Left kidney (tissue), 8 donors: ENCODE results near the gene SLC52A3. TPM values are rescaled to one million over a fixed set of nuclear protein-coding genes. Genes with fewer than 3 reads are reported as not detected.
"Not testable (repeated sequence)": the region's sequence is repeated elsewhere in the genome, so short reads cannot be mapped to it uniquely, and the experiment has no call there.

ENCODE experiments used
- DNase-seq: peaks from one replicate; pipeline ENCODE4 v3.0.0-alpha.2; 2013
- long read RNA-seq, 8 donors: transcript quantifications; one replicate each; lab custom pipeline, GENCODE V29; 2026
- polyA plus RNA-seq: library from polyadenylated mRNA; unstranded; fragments of 120-200 nt; gene quantifications from one replicate; pipeline ENCODE4 v1.2.1, GENCODE V29; 2013; ENCODE audit not compliant: insufficient read length

Gene SLC52A3
- 4.0 TPM for polyA plus RNA-seq
- long read RNA-seq, donor 1, result 0 reads
- long read RNA-seq, donor 2, partial matches to known transcripts, result 0 of 1 reads
- long read RNA-seq, donor 2, other reads (novel, unspliced or antisense), result 0 of 1 reads
- long read RNA-seq, donor 3, result 0 reads
- long read RNA-seq, donor 4, result 0 reads
- long read RNA-seq, donor 5, partial matches to known transcripts, result 0 of 1 reads
- long read RNA-seq, donor 5, other reads (novel, unspliced or antisense), result 0 of 1 reads
- long read RNA-seq, donor 6, result 0 reads
- long read RNA-seq, donor 7, partial matches to known transcripts, result 0 of 2 reads
- long read RNA-seq, donor 7, other reads (novel, unspliced or antisense), result 0 of 2 reads
- long read RNA-seq, donor 8, result 0 reads

DNA sequence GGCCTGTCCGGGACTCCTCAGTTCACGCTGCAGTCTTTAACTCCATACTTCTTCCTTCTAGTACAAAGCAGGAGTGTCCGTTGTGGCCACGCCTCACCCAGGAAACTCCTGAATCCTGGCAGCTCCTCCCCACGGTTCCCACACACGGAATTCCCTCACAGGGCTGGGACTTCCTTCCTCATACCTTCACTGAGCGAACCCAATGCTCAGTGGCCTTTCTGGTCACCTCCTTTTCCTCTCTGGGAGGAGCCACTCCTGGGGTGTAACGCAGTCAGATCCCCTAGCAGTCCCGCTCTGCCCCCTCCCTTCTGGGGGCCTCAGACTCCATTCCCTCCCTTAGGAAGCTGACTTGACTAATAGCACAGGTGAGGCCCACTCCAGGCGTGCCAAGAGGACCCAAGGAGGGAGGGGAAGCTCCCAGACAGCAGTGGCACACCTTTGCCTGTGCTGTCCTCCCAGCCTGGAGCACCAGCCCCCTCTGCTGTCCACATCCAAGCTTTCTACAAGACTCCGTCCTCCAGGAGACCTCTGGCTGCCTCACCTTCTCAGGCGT, at the start of gene SLC52A3:
Gene SLC52A3, minus strand, starts transcription at position 75 of the 553 bp plus-strand sequence. CDS start 2,726 bp downstream, outside the sequence.
- no peak for DNase-seq

DNA sequence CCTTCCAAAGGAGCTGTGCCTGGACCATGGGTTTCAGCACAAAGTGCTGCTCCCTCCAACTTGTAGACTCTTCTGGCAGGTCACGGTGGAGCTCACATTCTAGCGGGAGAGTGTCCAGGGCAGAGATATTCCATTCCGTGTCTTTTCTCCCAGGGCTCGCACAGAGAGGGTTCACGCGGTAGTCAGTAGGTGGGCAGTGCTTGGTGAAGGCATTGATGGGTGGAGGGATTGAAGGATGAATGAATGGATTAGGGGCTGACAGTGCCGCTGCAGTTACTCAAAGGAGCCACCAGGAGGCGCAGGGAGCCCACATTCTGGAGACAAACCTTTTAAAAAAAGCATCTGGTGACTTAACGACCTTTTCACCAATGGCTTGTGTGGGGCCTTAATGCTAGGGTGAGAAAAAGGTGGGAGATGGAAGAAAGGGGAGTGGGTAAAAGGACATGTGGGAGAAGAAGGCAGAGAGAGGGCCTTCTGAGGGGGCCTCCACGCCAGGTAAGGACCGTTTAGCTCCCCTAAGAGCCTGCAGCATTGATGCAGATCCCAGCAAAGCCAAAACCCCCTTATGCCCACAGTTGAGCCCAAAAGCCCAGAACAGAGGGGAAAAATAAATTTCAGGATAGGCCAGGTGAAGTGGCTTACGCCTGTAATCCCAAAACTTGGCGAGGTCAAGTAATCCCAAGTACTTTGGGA, 47.8 kb upstream of the SLC52A3 start:
- DNase-seq, result peak; percentile 55

GRCh38 chr20:815226-815625, 46.9 kb upstream of the SLC52A3 start:
- no peak for DNase-seq

GRCh38 chr20:813390-813789, 45.1 kb upstream of the SLC52A3 start:
- DNase-seq, result no peak

DNA sequence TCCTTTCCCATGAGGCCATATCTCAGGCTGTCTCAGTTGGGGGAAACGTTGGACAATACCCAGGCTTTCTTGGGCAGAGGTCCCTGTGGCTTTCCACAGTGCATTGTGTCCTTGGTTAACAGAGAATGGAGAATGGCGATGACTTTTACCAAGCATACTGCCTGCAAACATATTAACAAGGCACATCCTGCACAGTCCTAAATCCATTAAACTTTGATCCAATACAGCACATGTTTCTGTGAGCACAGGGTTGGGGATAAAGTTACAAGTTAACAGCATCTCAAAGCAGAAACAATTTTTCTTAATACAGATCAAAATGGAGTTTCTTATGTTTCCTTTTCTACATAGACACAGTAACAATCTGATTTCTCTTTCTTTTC, 44.1 kb upstream of the SLC52A3 start:
- DNase-seq, result not testable (repeated sequence)

GRCh38 chr20:811776-812434, 43.6 kb upstream of the SLC52A3 start:
- DNase-seq, result not testable (repeated sequence)

DNA sequence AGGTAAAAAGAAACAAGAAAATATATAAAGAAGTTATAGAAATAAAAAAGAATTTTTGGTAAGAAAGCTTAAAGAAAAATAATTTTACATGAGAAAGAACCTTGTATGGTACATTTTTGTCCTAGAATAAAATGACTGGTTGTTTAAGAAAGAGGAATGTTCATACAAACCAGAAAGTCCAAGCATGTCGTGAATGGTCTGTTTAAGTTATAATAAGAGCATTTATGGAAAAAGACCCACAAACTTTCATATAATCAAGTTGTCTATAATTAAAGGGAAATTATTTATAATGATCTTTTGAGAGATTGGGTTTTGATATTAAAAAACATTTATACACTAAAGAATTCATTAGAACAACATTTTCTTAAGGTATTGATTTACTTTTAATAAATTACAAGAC, 37.4 kb upstream of the SLC52A3 start:
- DNase-seq, result peak; percentile 8

DNA sequence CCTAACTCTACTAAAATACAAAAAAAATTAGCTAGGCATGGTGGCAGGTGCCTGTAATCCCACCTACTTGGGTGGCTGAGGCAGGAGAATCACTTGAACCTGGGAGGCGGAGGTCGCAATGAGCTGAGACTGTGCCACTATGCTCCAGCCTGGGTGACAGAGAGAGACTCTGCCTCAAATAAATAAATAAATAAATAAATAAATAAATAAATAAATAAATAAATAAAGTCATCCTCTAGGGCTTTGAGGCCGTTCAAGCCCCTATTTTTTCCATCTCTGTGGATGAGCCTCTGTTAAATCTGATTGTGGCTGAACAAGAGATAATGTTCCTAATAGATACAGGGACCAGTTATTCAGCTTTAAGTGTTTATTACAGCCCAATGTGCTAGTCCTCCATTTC, 33.4 kb upstream of the SLC52A3 start:
- DNase-seq, result no peak

DNA sequence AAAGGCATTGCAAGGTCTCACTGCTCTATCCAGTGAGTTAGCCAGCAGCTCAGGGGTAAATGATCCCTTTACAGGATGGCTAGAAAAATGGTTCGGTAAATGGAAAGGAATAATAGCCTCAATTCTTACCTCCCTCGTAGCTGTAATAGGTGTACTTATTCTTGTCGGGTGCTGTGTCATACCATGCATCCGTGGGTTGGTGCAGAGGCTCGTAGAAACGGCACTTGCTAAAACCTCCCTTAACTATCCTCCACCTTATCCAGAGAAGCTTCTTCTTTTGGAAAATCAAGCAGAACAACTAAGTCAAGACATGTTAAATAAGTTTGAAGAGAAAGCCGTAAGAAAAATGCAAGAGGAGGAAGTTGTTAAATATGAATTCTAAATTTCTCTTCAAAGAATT, 31.7 kb upstream of the SLC52A3 start:
- not testable (repeated sequence) for DNase-seq

DNA sequence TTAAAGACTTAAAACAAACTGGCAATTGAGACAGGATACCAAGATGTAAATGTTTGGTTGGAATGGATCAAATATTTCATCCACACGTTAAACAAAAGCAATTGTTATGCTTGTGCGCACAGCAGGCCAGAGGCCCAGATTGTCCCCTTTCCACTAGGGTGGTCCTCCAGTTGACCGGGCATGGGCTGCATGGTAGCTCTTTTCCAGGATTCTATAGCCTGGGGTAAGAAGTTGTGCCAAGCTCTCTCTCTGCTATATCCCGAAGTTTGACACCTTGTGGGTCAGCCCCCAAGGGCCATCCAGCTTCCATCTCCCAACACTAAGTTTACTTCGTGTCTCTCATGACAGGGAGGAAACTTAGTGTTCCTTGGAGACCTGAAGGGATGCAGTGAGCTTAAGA, 30.4 kb upstream of the SLC52A3 start:
- DNase-seq, result not testable (repeated sequence)

DNA sequence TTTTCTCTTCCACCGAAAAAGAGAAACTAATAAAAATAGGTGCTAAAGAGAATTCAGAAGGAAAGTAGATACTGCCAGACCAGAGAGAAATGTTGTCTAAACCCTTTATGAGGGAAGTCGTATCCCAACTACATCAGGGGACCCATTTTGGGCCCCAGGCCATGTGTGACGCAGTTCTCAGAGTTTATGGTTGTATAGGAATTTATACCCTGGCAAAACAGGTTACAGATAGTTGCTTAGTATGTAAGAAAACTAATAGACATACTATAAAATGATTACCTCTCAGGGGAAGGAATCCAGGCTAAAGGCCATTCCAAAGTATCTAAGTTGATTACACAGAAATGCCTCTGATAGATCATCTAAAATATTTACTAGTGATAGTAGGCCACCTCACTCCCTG, 28.6 kb upstream of the SLC52A3 start:
- no peak for DNase-seq

- no peak for DNase-seq
Measured at GRCh38 chr20:792248-792647, 23.9 kb upstream of the SLC52A3 start.

GRCh38 chr20:791056-791455, 22.8 kb upstream of the SLC52A3 start:
- DNase-seq, result no peak

GRCh38 chr20:787825-788224, 19.5 kb upstream of the SLC52A3 start:
- DNase-seq, result peak; percentile 19

GRCh38 chr20:779771-780170, 11.5 kb upstream of the SLC52A3 start:
- DNase-seq, result no peak

DNA sequence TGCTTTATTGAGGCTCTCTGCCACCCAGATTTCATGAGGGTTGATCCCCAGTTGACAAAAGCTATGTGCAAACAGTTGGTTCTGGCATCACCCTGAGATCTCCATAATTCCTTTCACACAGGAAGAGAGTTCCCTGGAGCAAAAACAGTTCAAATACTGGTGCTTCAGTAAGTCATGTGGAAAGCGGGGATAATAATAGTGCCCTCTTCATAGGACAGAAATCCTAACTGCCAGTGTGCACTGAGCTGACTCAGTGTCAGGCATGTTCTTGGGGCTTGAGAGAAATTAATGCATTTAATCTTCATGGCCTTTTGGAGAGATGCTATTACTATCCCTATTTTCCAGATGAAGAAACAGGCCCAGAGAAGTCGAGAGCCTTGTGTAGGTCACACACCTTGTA, 7.9 kb upstream of the SLC52A3 start:
- DNase-seq, result no peak

DNA sequence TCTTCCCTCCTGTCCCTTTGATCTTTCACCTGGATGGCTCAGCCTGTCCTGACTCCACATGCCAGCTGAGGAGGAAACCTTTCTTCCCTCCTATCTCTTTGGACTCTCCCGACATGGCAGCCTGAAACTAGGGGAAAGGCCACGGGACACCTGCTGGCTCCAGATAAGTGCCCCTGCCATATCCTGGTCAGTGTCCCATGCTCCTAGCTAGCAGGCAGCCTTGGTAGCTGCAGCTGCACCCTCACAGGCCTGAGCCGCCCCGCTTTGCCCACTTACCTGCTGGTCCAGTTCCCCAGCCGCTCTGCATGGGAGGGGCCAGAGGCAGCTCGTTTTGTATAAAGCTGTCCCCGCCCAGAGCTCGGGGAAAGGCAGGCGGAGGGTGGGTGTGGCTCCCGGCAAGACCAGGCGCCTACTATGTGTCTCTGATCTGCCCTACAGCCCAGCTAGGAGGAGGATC, 7.4 kb upstream of the SLC52A3 start:
- DNase-seq, result no peak

DNA sequence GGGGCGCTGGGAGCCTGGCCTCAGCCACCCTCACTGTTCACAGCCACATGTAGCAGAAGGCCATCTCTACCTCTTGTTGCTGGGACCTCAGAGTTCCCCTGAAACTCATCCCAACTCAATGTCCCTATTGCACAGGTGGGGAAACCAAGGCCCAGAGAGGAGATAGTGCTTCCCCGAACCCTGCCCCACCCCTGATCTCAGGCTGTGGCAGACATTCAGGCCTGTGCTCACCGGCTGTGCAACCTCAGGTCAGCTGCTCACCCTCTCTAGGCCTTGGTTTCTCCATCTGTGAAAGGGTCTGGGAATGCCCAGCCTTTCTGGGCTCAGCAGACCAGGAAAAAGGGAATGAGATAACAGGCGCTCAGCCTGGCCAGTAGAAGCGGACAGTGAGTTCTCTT, 6.4 kb upstream of the SLC52A3 start:
- no peak for DNase-seq

DNA sequence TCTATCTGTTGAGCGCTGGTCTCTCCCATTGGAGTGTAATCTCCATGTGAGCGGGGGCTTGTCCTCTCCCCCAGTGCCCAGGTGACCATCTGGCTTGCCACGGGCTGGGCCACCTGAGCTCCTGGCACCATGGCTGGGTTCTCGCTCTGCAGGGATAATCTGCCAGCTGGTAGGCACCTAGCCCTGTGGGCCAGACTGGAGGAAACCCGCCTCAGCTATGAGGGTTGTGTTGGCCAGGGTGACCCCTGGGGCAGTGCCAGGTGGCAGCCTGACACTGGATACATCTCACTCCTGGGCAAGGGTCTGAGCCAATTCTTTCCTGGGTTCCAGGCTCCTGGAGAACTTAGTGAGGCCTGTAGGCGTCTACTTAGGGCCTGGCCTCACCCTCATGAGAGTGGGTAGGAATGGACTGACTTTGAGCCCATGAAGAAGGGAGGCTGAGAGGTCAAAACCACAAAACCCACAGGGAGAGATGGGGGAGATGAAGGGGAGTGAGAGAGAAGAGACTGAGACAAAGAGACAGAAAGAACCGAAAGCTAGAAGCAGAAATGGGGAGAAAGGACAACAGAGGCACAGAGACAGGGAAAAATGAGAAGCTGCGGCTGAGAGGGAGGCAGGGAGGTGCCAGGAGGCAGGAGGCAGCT, 5.8 kb upstream of the SLC52A3 start:
- DNase-seq, result no peak

DNA sequence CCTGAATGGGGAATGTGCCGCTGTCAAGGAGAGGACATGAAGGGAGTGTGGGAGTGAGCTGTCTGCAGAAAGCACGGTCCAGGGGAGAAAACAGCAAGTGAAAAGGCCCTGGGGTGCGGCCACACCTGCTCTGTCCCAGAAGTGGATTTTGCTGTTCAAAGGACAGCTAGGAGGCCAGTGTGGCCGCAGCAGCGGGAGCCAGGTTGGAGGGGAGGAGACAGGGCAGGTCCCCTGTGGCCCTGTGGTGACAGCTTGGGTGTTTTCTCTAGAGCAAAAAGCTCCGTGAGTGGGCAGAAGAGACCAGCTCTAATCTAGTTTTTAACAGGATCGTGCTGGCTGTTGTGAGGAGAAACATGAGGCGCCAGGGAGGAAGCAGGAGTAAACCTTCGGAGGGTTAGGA, 4.5 kb upstream of the SLC52A3 start:
- DNase-seq, result no peak

- no peak for DNase-seq
Measured at GRCh38 chr20:771741-772464, 3.6 kb upstream of the SLC52A3 start.

DNA sequence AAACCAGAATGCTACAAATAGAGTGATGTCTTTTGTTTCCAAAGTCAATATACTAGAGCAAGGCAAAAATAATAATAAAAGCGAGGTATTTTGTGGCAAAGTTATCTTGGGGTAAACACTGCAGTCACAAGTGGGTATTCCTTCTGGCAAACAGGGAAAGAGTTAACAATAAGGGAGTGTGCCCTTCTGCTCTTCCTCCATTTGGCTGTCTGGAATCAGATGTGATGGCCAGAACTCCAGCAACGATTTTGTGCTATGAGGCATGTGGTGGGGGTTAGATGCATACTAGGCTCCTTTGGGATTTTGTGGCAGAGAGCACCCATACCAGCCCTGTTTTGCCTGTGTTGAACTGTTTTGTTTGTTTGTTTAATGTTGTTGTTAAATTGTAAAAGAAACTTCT, 2.4 kb upstream of the SLC52A3 start:
- no peak for DNase-seq
